Measurements from ENCODE around the gene MC2R. TPM values are rescaled to one million over a fixed set of nuclear protein-coding genes. Genes with fewer than 3 reads are reported as not detected.

The MC2R gene
- total and polyA plus RNA-seq, 2 of the 4 experiments (the other 2 are of a cell fraction), result not detected

DNA sequence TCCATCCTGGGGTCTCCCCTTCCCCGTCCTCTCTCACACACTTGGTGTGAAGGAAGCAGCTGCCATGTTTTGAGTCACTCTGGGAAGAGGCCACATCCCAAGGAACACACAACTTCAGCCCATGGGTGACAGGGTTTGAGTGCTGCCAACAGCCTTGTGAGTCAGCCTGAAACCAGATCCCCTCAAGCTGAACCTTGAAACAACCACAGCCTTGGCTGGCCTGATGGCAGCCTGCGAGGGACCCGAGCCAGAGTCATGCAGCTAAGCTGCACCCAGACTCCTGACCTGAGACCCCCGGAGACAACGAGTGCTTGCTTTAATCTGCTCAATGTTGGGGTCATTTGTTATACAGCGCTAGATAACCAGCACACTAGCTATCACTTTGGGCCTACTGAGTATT lies 19.3 kb upstream of the MC2R start:
- H3K4me1 ChIP-seq (ENCODE audit: control insufficient read depth, insufficient read depth, low read length), result no peaks in the 10 kb centered on the region
- H3K4me2 ChIP-seq (ENCODE audit: low read depth, low read length), result no peak overlapping the region
- ChIA-PET POLR2A (ENCODE audit: unreplicated experiment) (no interaction called here), CTCF (no interaction called here)
- H2AFZ ChIP-seq (replicated peaks; ENCODE audit: low read length, poor library complexity), result no peak overlapping the region
- H3K4ac ChIP-seq (ENCODE audit: low read depth, low read length), result no peak overlapping the region
- whole genome bisulfite sequencing, 2 experiments (ENCODE audit: extremely low coverage in 2 of 2, insufficient read length in 1 of 2), result no CpG with 5 or more reads among the region's 6 CpGs
- TF ChIP-seq BHLHE40 (IDR thresholded peaks at IDR 0.05; ENCODE audit: low read depth, low read length) (no peak), RAD21 (IDR thresholded peaks at IDR 0.05; ENCODE audit: low read length) (no peak), NFE2L2 (IDR thresholded peaks at IDR 0.05; ENCODE audit: low read depth, low read length) (no peak), CHD1 (IDR thresholded peaks at IDR 0.05; ENCODE audit: low read depth, low read length) (no peak), RFX5 (IDR thresholded peaks at IDR 0.05; ENCODE audit: low read depth, low read length) (no peak), CEBPB (IDR thresholded peaks at IDR 0.05; ENCODE audit: low read depth, low read length) (no peak)
- no peak overlapping the region for H3K23ac ChIP-seq (ENCODE audit: low read depth, low read length)
- ATAC-seq (ENCODE audit: low read depth), result no peak
- no peak overlapping the region for H3K18ac ChIP-seq (ENCODE audit: low read depth, low read length)
- H3K9ac ChIP-seq (ENCODE audit: low read depth, low read length), result no peak overlapping the region
- H4K5ac ChIP-seq (ENCODE audit: low read depth, low read length), result no peak overlapping the region
- no peak overlapping the region for H3K14ac ChIP-seq (replicated peaks; ENCODE audit: low read depth, low read length)
- DNase-seq, result no peak
- H3K27ac ChIP-seq (ENCODE audit: insufficient read depth, low read length), result no peak overlapping the region
- no peak overlapping the region for H2AK5ac ChIP-seq (ENCODE audit: low read depth, low read length)
- H2BK20ac ChIP-seq (ENCODE audit: low read depth, low read length), result no peak overlapping the region
- in situ Hi-C loops (cut with MboI; ENCODE audit: low sequenced_read_pairs) (loop anchor here (10.0 kb wide), 1 partner anchor 50 kb away; no protein-coding TSS in a partner anchor), dilution Hi-C loops (cut with HindIII; ENCODE audit: low sequenced_read_pairs, unreplicated experiment) (no loop called here), intact Hi-C loops (cut with micrococcal nuclease) (no loop called here)
- H3K36me3 ChIP-seq (ENCODE audit: control insufficient read depth, insufficient read depth, low read length), result no peaks in the 10 kb centered on the region
- H3K9me3 ChIP-seq (ENCODE audit: control insufficient read depth, insufficient read depth, low read length), result peaks cover 44% of the 10 kb centered on the region
- no peak overlapping the region for H4K8ac ChIP-seq (ENCODE audit: low read depth in 2 of 2, low read length in 2 of 2)
- no peak overlapping the region for H4K91ac ChIP-seq (ENCODE audit: insufficient read depth, low read depth, low read length)
- H2AK9ac ChIP-seq (replicated peaks; ENCODE audit: low read depth, low read length, poor library complexity), result no peak overlapping the region
- no peak overlapping the region for H2BK5ac ChIP-seq (ENCODE audit: low read depth, low read length, poor library complexity, severe bottlenecking)
- no peaks in the 10 kb centered on the region for H3K79me1 ChIP-seq (ENCODE audit: low read depth in 1 of 2, low read length in 2 of 2)
- H3K27me3 ChIP-seq (ENCODE audit: control insufficient read depth, insufficient read depth, low read length), result no peaks in the 10 kb centered on the region
- no TSS peak for BruUV-seq (replicated peaks)
- no peaks in the 10 kb centered on the region for H4K20me1 ChIP-seq (ENCODE audit: insufficient read depth, low read length)
- H2BK120ac ChIP-seq (ENCODE audit: low read depth, low read length), result no peak overlapping the region
- no peak overlapping the region for H3K4me3 ChIP-seq (ENCODE audit: insufficient read depth, low read depth, low read length)
- no peak overlapping the region for H3K56ac ChIP-seq (ENCODE audit: extremely low read depth, insufficient read depth, low read length)
- no peaks in the 10 kb centered on the region for H3K9me1 ChIP-seq (ENCODE audit: insufficient read depth, low read length)
- H2BK15ac ChIP-seq (ENCODE audit: low read depth, low read length), result no peak overlapping the region

All from IMR-90 (cell line).